ENCODE measurements around the gene RMDN2.

Gene RMDN2

DNA sequence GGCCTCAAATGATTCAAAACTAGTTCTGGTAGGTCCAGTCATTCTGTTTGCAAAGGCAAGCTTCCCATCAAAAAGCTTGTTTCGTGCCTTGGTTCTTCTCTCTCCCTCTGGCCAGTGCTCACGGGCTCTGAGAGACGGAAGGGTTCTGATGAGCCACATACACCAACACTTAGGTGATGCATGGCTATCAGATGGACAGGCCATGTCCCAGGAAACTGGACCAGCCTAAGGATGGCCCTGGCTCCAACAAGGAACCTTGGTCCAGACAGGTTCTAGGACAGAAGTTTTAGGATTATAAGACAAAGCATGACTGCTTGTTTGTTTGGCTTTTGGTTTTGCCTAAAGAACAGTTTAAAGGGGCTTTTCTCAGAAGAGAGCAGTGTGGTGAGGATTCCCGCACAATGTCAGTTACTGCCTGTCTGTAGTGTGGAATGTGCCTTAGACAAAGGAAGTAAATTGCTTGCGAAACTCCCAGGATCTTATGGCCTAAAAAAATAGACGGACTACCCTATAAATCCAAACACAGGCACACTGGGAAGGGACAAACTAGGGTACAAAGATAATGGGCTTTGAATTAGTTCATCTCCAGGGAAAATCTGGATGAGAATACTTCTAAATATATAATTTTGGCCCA is 140.5 kb downstream of the RMDN2 start:
- DNase-seq (ENCODE audit: low read depth) = no peak
- TF ChIP-seq, protein P1, sequence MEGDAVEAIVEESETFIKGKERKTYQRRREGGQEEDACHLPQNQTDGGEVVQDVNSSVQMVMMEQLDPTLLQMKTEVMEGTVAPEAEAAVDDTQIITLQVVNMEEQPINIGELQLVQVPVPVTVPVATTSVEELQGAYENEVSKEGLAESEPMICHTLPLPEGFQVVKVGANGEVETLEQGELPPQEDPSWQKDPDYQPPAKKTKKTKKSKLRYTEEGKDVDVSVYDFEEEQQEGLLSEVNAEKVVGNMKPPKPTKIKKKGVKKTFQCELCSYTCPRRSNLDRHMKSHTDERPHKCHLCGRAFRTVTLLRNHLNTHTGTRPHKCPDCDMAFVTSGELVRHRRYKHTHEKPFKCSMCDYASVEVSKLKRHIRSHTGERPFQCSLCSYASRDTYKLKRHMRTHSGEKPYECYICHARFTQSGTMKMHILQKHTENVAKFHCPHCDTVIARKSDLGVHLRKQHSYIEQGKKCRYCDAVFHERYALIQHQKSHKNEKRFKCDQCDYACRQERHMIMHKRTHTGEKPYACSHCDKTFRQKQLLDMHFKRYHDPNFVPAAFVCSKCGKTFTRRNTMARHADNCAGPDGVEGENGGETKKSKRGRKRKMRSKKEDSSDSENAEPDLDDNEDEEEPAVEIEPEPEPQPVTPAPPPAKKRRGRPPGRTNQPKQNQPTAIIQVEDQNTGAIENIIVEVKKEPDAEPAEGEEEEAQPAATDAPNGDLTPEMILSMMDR (conservative IDR thresholded peaks at IDR 0.05; ENCODE audit: low read depth, low read length) = no peak
- no peak overlapping the region for H3K4me3 ChIP-seq (ENCODE audit: low read length)

DNA sequence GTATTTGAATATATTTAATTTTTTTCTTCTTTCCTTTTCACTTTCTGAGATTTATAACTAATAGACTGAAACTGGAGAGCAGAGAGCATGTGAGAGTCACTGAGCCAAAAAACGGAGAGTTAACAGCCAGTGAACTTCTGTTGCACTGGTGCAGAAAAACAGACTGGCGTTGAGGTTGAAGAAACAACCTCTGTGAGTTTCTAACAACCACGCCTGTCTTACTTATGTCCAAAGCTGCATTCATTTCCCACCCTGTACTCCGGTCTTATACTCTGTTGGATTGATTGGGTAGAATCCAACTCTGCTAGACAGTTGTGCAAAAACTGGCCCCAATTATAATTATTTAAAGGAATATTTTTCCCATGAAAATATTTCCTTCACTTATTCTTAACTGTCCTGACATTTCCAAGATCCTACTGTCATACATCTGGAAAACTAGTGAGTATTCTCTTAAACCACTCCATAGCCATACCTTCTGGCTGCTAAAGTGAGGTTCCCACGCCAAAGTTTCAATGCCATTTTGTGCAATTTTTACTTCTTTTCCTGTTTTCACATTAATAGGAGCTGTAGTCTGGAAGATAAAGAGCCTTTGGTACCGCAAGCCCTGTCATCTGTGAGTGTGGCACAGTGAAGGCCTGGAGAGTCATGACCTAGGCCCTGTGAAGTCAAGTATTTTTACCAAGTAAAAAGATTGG is 141.5 kb downstream of the RMDN2 start:
- no peak overlapping the region for H3K4me3 ChIP-seq (ENCODE audit: low read length)
- no peak for DNase-seq (ENCODE audit: low read depth)
- TF ChIP-seq, protein P1 (conservative IDR thresholded peaks at IDR 0.05; ENCODE audit: low read depth, low read length) = no peak
